ENCODE measurements around the gene FBXL3. TPM values are rescaled to one million over a fixed set of nuclear protein-coding genes. Genes with fewer than 3 reads are reported as not detected.

Gene FBXL3
- total and polyA plus RNA-seq, 7 donors = 21.5 to 96.0 (median 60.0) TPM

DNA sequence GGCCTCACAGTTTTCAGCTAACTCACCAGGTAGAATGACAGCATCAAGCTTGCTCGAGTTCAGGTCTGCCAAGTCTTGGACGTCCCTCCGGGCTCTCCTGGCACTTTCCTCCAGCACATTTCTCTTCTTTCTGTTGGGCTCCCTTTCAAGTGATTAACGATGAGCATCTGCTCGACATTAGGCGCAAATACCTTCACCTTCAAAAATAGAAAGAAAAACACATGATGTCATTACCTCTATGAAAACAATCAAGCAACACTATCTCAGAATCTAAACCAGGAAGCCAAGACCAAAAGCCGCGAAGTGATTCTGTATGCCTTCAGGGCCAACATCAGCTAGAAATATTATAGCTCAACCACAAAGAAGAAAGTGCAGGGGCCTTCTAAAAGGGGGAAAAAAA, 50.5 kb downstream of the FBXL3 start:
- no peak for DNase-seq
- Histone ChIP-seq H3K36me3 (no peaks in the 10 kb centered on the region), H3K4me3 (no peak overlapping the region), H3K4me1 (peaks cover 0 to 10% (median 8%) of the 10 kb centered on the region in 4 donors), H3K9me3 (no peaks in the 10 kb centered on the region), H3K27me3 (peaks cover 0 to 10% (median 0%) of the 10 kb centered on the region in 3 donors), H3K27ac (no peak overlapping the region)
- 68 to 84% methylated on average over 8 of the region's 8 CpGs for WGBS, 2 donors
- TF ChIP-seq, protein P1, sequence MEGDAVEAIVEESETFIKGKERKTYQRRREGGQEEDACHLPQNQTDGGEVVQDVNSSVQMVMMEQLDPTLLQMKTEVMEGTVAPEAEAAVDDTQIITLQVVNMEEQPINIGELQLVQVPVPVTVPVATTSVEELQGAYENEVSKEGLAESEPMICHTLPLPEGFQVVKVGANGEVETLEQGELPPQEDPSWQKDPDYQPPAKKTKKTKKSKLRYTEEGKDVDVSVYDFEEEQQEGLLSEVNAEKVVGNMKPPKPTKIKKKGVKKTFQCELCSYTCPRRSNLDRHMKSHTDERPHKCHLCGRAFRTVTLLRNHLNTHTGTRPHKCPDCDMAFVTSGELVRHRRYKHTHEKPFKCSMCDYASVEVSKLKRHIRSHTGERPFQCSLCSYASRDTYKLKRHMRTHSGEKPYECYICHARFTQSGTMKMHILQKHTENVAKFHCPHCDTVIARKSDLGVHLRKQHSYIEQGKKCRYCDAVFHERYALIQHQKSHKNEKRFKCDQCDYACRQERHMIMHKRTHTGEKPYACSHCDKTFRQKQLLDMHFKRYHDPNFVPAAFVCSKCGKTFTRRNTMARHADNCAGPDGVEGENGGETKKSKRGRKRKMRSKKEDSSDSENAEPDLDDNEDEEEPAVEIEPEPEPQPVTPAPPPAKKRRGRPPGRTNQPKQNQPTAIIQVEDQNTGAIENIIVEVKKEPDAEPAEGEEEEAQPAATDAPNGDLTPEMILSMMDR (IDR thresholded peaks at IDR 0.05) = no peak
- TF ChIP-seq POLR2AphosphoS5 (IDR thresholded peaks at IDR 0.05) (no peak), POLR2A (IDR thresholded peaks at IDR 0.05) (no peak), EP300 (IDR thresholded peaks at IDR 0.05) (no peak)
- intact Hi-C loops (cut with DNase I) = loop anchor here (10.0 kb wide), 1 partner anchor 502 kb away; no protein-coding TSS in a partner anchor

DNA sequence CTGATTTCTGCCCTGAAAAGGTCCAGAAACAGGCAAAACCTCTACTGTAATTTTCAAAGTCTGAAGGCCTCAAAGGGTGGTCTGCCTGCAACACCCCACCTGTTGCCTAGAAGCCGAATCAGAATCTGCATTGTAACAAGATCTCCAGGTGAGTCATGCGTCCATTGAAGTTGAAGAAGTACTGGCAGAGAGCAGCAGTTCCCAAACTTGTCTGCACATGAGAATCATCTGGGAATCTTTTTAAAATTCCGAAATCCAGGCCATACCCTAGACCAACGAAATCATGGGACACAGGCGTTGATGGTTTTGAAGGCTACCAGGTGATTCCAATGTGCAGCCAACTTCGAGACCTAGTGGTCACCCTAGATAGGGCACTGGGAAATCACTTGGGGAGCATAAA, 51.1 kb downstream of the FBXL3 start:
- Histone ChIP-seq H3K9me3 (no peaks in the 10 kb centered on the region), H3K27me3 (peaks cover 0 to 10% (median 0%) of the 10 kb centered on the region in 3 donors), H3K4me3 (no peak overlapping the region), H3K4me1 (peaks cover 0 to 10% (median 8%) of the 10 kb centered on the region in 4 donors), H3K27ac (no peak overlapping the region), H3K36me3 (no peaks in the 10 kb centered on the region)
- 92 to 93% methylated on average over 6 of the region's 6 CpGs for WGBS, 2 donors
- TF ChIP-seq EP300 (IDR thresholded peaks at IDR 0.05) (no peak), POLR2A (IDR thresholded peaks at IDR 0.05) (no peak), POLR2AphosphoS5 (IDR thresholded peaks at IDR 0.05) (no peak)
- TF ChIP-seq, protein P1 (IDR thresholded peaks at IDR 0.05) = no peak
- intact Hi-C loops (cut with DNase I) = loop anchor here (10.0 kb wide), 1 partner anchor 501 kb away; no protein-coding TSS in a partner anchor
- no peak for DNase-seq

DNA sequence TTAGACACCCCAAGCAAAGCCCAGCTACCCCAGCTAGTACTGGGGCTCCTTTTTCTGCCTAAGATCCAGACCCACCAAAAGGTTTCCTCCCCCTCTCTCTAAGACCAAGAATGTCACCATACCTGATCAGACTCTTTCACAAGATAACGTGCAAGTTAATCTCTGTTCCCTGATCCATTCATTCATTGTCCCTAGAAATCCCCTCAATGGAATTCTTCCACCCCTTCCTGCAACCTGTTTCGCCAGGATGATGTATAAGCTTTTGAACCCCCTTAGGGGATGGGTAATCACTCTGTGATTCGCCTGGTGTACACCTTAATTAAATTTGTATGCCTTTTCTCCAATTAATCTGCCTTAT, 52.4 kb downstream of the FBXL3 start:
- H3K4me1 ChIP-seq = peaks cover 0 to under 1% (median 0%) of the 10 kb centered on the region in 4 donors
- intact Hi-C loops (cut with DNase I) = loop anchor here (10.0 kb wide), 1 partner anchor 500 kb away; no protein-coding TSS in a partner anchor
- H3K4me3 ChIP-seq = no peak overlapping the region
- DNase-seq = no peak
- H3K9me3 ChIP-seq = no peaks in the 10 kb centered on the region
- 90 to 91% methylated on average over 3 of the region's 3 CpGs for WGBS, 2 donors
- TF ChIP-seq, protein P1 (IDR thresholded peaks at IDR 0.05) = no peak
- no peak for TF ChIP-seq POLR2A (IDR thresholded peaks at IDR 0.05)
- no peak for TF ChIP-seq EP300 (IDR thresholded peaks at IDR 0.05)
- no peak for TF ChIP-seq POLR2AphosphoS5 (IDR thresholded peaks at IDR 0.05)
- H3K27ac ChIP-seq = no peak overlapping the region
- no peaks in the 10 kb centered on the region for H3K36me3 ChIP-seq
- no peaks in the 10 kb centered on the region for H3K27me3 ChIP-seq

DNA sequence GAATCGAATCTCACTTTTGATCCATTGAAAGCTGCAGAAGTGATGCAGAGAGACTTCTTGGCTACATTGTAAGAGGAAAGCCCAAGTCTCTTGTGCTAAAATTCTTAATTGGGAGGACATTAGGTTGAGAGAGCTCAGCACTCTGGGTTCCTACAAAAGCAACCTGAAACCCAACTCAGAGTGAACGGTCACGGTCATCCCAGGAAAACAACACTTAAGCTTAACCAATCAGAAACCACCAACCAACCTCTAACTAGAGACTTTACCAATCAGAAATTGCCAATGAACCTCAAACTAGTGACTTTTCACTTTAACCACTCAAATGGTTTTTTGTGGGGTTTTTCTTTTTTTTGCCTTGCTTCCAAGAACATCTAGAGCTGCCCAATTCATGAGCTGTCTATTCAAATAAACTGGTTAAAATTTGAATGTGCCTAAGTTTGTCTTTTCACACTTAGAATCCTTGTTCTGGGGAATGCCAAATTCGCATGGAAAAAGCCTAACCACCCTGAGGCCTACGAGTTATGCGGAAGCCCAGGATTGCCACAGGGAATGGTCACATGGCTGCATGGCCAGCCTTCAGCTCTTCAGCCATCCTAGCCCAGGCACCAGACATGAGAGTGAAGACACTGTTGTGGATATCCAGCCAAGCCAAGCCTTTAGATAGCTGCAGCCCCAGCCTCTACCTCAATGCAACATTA, 52.9 kb downstream of the FBXL3 start:
- H3K27ac ChIP-seq = no peak overlapping the region
- intact Hi-C loops (cut with DNase I) = loop anchor here (10.0 kb wide), 1 partner anchor 499 kb away; no protein-coding TSS in a partner anchor

More for the DNA sequence above, 52.9 kb downstream of the FBXL3 start:
- no peaks in the 10 kb centered on the region for H3K4me1 ChIP-seq
- H3K27me3 ChIP-seq = no peaks in the 10 kb centered on the region
- 92% methylated on average over 6 of the region's 6 CpGs for WGBS, 2 donors
- DNase-seq = no peak
- H3K4me3 ChIP-seq = no peak overlapping the region
- H3K9me3 ChIP-seq = no peaks in the 10 kb centered on the region
- no peaks in the 10 kb centered on the region for H3K36me3 ChIP-seq
- TF ChIP-seq POLR2AphosphoS5 (IDR thresholded peaks at IDR 0.05) (no peak), EP300 (IDR thresholded peaks at IDR 0.05) (no peak), POLR2A (IDR thresholded peaks at IDR 0.05) (no peak)
- TF ChIP-seq, protein P1 (IDR thresholded peaks at IDR 0.05) = no peak

Measured in sigmoid colon (tissue), 7 donors.